ENCODE data around the gene TIGD1.
A peak's percentile ranks its signal among the peaks of the same experiment; 100 is the strongest.

Gene TIGD1

DNA sequence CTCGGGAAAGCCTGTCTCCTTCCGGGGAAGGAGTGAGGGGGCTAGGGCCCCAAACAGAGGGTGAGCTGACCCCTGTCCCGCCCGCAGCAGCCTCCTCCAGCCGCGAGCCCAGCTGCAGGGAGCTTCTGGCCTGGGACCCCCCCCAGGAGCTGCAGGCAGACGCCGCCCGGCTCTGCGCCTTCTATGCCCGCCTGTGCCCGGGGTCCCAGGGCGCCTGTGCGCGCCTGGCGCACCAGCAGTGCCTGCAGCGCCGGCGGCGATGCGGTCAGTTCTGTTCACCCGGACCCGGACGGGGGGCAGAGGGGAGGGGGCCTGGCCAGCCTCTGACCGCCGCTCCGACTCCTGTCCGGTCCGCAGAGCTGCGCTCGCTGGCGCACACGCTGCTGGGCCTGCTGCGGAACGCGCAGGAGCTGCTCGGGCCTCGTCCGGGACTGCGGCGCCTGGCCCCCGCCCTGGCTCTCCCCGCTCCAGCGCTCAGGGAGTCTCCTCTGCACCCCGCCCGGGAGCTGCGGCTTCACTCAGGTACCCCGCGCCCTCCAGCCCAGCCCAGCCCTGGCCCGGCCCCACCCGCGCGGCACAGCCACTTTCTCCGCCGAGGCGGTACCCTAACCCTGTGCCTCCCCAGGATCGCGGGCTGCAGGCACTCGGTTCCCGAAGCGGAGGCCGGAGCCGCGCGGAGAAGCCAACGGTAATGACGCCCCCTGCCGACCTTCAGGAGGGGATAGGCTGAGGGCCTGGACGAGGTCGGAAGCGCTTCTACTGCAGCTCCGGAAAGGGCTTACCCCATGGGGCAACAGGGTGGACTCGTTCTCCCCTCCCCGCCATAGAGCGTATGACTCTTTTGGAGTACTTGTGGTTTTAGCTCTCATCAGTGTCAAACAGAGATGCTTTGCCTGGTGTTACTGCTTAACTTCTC, 26.4 kb downstream of the TIGD1 start:
- peak; percentile 91 for DNase-seq (ENCODE audit: low spot score)

DNA sequence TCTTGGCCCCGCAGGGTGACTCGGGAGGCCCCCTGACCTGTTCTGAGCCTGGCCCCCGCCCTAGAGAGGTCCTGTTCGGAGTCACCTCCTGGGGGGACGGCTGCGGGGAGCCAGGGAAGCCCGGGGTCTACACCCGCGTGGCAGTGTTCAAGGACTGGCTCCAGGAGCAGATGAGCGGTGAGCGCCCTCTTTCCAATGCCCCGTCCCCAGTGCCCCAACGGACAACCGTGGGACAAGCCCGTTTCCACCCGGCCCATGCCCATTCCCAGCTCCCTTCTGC, 27.0 kb downstream of the TIGD1 start:
- DNase-seq (ENCODE audit: low spot score), result no peak

DNA sequence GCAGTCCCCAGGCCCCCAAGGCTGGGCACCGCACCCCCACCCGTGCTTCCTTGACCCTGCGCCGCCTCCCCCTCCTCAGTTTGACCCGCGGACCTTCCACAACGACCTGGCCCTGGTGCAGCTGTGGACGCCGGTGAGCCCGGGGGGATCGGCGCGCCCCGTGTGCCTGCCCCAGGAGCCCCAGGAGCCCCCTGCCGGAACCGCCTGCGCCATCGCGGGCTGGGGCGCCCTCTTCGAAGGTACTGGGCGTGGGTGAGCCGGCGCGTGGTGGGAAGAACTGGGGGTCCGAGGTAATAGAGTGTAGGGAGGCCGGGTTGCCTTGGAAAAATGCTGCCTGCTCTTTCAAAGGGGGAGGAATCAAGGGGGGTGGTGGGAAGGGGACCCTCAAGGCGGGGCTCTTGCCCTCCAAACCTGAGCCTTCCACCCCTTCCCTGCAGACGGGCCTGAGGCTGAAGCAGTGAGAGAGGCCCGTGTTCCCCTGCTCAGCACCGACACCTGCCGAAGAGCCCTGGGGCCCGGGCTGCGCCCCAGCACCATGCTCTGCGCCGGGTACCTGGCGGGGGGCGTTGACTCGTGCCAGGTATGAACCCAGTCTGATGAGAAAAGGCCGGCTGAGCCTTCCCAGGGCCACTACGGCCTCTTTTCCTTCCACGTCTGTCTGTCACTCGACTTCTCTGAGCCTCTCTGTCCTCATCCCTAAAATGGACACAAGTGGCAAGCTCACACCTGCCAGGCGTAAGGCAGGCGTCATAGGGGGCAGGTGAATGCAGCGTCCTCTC, 27.5 kb downstream of the TIGD1 start:
- DNase-seq (ENCODE audit: low spot score), result no peak

DNA sequence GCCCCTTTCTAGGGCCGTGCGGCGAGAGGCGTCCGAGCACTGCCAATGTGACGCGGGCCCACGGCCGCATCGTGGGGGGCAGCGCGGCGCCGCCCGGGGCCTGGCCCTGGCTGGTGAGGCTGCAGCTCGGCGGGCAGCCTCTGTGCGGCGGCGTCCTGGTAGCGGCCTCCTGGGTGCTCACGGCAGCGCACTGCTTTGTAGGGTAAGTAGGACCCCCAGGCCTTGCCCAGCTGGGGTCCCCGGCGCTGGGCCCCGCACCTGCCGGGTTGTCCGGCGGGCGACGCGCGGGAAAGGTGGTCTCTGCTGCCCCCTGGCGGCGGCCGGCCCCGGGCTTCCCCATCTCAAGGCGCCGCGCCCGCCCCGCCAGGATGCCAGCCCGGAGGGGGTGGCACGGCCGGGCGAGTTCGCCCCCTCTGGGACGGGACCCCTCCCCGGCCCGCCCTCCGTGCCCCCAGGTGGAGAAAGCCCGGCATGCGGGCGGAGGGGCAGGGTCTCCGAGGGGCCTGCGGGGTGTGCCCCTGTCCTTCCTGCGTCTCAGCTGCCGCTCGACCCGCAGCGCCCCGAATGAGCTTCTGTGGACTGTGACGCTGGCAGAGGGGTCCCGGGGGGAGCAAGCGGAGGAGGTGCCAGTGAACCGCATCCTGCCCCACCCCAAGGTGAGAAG, 28.3 kb downstream of the TIGD1 start:
- DNase-seq (ENCODE audit: low spot score), result peak; percentile 85

DNA sequence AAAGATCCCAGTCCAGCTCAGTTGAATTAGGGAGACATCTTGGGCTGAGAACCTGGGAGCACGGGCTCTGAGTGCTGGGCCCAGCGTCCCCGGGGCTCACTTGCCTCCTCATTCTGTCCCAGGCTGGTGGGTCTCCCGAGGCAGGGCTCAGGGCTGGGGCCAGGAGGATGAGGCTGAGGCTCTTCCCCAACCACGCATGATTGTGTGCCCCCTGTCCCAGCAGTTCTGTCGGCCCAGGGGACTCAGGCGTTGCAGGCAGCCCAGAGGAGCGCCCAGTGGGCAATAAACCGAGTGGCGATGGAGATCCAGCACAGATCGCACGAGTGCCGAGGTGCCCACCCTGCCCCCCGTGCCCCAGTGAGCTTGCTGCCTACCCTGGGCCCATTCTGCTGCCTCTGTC, 29.3 kb downstream of the TIGD1 start:
- no peak for DNase-seq (ENCODE audit: low spot score)

DNA sequence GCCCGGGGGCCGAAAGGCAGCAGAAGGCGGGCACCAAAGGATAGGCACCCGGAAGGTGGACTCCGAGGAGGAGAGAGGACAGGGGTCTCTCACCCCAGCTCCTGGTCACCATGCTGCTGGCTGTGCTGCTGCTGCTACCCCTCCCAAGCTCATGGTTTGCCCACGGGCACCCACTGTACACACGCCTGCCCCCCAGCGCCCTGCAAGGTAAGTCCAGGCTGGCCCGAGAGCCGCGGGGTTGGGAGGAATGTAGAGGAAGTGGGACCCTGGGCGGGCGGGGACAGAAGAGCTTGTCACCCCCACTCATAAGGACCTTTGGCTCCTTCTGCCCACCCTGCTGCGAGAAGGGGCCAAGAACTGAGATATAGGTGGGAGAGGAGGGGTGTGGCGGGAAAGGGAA, 29.9 kb downstream of the TIGD1 start:
- no peak for DNase-seq (ENCODE audit: low spot score)

DNA sequence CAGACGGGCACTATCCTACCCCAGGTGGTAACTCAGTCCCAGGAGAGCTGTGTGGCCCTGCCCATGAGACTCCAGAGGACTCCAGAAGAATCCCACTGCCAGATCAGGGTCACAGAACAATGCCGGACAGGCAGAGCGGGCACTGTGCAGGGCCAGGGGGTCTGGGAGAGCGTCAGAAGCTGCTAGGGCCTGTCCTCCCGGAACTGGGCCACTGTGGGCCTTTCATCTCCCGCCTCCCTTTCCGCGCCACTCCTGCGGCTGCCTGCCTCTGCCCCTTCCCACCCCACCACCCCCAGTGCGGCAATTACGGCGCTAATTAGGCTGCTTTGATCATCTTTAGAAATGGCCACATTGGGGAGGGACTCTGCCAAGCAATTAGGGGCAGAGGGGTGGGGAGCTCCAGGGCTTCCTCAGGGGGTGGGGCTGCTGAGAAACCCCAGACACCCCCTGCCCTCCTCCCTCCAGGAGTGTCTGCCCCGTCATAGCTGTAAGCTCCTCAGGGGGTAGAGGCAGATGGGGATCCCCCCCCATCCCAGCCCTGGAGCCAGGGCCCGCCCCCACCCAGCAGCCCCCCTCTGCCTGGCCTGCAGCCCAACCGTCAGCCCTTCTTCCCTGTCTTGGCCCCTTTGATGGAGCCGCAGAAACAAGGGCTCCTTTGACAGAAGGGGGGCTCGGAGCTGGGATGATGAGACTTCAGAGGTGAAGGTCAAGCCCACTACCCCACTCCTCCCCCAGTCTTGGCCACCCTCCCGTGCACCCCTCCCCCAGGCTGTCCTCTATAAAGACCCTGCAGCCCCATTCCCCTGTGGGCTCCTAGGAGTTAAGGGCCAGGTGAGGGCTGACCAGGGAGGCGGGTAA, 30.5 kb downstream of the TIGD1 start, which contains the start of gene PRSS56:
PRSS56 (plus strand) TSS at position 808 of the 858 bp plus-strand sequence. CDS start 211 bp downstream, outside the sequence.
- no peak for DNase-seq (ENCODE audit: low spot score)

DNA sequence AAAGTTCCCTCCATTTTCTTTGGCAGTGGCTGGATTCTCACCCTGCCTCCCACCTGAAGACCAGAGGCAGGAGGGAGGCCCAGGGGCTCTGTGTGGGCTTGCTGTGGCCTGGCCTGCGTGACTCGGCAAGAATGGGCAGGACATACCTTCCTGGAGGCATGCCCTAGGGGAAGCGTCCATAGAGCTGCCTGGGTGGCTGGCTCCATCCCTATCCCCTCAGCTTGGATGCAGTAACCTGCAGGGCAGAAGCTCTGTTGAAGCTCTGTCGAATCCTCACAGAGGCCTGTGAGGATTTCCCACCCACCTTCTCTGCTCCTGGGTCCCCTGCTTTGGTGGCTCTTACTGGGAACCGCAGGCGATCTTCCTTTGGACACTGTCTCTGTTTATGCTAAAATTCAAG, 31.5 kb downstream of the TIGD1 start:
- no peak for DNase-seq (ENCODE audit: low spot score)

DNA sequence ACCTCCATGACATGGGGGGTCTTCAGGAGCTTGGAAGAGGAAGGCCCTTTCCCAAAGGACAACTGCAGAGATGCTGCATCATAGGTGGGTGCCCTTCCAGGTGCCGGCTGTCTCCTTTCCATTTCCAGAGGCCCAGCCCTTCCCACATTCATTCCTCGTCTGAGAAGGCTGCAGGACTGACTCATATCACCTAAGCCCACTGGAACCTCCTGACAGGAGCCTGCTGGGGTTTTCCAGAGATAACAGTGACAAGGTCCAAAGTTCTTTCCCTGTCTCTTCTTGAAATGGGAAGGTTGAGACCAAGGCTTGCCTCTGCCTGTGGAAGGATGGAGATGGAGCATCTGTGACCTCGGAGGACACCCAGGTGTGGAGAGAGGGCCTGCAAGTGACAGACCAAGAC, 33.8 kb downstream of the TIGD1 start:
- no peak for DNase-seq (ENCODE audit: low spot score)

DNA sequence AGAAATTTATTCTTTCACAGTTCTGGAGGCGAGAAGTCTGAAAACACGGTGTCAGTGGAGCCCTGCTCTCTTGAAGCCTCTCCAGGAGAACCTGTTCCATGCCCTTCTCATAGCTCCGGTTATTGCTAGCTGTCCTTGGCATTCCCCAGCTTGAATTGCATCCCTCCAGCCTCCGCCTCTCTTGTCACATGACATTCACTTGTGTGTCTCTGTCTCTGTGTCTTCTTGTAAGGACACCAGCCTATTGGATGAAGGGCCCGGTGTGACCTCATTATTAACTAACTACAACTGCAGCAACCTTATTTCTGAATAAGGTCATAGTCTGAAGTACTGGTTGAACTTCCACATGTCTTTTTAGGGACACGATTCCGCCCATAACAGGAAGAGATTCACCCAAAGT, 34.7 kb downstream of the TIGD1 start:
- DNase-seq (ENCODE audit: low spot score), result no peak

DNA sequence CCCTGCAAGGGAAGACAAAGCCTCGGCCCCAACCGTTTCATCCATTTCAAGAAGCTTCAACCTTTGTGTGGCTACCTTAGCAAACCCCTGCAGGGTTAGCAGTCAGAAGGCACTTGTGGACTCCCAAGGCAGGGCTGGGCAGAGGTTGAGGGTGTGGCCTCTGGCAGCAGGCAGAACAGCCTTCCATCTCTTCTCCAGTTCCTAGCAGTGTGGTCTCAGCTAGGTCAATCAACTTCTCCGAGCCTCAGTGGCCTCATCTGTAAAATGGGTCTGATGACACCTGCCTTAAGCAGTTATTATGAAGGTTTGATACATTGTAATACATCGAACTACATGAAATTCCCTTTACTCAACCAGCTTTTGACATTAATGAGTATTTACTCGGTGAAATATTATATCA, 37.0 kb downstream of the TIGD1 start:
- DNase-seq (ENCODE audit: low spot score), result no peak

DNA sequence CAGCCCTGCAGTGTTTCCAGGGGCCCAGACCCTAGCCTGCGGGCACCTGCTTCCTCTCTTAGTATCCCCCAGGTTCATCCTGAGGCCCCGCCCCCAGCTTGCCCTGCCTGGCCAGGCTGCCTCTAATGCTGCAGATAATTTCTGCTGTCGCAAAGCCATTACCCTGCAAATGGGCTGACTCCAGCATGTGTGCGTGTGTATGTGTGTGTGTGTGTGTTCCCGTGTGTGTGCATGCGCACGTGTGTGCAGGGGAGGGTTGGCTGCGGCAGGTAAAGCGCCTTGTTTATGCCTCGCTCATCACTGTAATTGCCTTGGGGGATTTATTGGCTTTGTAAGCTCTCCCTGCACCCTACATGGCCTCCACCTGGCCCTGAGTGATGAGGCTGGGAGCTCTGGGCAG, 37.8 kb downstream of the TIGD1 start:
- no peak for DNase-seq (ENCODE audit: low spot score)

DNA sequence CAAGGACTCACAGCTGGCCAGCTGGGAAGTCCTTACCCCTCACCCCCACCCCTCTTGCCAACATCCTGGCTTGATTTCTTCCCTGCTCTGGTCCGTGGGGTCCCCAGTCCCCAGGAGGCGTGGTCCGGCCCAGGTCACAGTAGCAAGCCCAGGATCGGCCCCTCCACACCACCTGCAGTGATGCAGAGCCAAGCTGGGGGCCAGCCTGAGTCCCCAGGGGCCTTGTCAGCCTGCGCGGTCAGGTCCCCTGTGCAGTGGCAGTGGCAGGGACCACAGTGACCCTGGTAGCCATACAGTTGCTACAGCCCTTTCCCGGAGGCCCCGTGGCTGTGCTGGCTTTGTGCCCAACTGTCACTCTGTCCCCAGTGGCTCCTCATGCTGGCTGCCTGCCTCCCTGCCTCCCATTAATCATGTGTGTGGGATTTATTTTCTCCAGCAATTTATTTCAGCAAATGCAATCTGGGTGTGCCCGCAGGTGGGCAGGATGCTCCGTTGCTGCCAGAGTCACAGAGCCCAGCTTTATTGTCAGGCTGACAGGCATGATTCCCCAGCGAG, 38.9 kb downstream of the TIGD1 start:
- DNase-seq (ENCODE audit: low spot score), result no peak

DNA sequence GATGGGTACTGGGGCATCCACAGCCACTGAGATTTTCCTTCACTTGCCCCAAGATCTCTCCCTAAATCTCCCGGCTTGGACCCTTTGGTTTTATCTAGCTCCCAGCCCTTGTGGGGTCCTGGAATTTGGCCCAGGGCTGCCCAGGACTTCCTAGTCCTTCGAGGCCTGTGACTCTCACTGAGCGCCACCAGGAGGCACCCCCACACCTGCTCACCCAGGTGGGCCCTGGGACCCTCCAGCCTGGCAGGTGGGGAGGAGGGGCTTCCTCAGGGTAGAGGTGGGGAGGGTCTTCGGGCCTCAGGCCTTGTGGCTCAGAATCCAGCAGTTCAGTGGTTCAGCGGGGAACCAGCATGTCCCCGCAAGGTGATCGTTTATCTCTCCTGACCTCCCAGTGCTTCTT, 42.1 kb downstream of the TIGD1 start:
- DNase-seq (ENCODE audit: low spot score), result no peak

DNA sequence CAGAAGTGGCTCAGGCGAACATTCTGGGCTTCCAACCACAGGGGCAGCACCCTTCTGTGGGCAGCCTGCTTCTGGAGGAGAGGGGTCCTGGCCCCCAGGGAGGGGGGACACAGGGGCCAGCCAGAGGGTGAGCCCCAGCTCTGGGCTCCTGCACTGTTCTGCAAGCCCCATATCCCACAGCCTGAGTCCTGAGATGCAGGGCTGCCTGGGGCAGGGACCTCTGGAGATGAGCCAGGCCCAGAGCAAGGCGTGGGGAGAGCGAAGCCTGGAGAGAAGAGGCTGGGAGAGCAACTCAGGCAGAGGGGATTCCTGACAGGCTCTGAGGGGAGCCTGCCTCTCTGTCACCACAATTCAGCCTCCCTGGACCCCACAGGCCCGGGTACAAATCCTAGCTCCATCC, 43.6 kb downstream of the TIGD1 start:
- DNase-seq (ENCODE audit: low spot score), result no peak

DNA sequence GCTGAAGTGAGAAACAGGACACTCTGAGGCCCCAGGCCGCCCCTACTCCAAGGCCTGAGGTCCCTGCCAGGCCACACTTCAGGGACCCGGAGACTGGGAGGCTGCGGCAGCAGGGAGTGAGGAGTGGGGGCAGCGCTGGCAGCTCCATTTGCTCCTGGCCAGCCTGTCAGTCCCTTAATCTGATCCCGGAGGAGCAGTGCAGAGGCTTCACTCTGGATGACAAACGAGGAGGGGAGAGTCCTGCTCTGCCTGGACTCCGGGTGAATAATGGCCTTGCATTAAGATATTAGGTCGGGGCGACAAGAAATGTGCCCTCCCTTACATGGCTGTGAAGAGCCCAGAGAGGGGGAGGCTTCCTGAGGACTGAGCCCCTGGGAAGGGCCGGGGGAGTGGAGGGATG, 44.5 kb downstream of the TIGD1 start:
- no peak for DNase-seq (ENCODE audit: low spot score)

DNA sequence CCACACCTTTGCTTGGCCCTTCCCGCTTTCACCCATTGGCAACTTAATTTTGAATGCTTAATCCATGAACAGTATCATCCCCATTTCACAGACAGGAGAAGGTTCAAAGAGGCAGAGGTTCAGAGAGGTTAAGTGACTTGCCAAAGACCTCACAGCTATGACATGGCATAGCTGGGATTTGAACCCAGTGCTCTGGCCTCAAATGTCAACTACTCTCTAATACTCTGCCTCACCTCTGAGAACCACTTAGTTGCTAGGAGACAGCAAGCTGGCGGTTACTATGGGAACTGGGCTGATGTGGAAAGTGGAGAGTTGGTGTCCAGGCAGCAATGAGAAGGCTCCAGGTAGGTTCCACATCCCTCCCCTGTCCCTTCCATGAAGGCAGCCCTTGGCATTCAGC, 45.9 kb downstream of the TIGD1 start:
- DNase-seq (ENCODE audit: low spot score), result no peak

DNA sequence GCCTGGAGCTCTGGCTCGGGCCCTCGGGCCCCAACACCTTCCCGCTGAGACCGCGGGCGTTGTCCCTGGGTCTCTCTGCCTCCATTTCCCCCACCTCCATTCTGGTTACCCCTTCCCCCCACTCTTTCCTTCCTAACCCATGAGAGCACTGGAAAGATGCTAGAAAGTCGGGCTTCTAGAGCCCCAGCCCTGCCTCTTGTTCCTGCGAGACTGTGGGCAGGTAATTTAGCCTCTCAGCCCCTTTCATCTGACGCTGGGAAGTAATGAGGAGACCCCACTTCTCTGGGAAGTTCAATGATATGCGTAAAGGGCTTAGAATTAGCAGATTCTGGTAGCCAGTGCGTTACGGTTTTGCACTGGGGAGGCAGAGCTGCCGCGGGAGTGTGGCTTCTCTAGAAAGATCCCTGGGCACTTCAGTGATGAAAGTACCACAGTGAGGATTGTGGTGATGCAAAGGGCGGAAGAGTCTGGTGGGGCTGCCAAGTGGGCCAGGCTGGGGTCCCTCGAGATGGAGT, 46.5 kb downstream of the TIGD1 start:
- no peak for DNase-seq (ENCODE audit: low spot score)

DNA sequence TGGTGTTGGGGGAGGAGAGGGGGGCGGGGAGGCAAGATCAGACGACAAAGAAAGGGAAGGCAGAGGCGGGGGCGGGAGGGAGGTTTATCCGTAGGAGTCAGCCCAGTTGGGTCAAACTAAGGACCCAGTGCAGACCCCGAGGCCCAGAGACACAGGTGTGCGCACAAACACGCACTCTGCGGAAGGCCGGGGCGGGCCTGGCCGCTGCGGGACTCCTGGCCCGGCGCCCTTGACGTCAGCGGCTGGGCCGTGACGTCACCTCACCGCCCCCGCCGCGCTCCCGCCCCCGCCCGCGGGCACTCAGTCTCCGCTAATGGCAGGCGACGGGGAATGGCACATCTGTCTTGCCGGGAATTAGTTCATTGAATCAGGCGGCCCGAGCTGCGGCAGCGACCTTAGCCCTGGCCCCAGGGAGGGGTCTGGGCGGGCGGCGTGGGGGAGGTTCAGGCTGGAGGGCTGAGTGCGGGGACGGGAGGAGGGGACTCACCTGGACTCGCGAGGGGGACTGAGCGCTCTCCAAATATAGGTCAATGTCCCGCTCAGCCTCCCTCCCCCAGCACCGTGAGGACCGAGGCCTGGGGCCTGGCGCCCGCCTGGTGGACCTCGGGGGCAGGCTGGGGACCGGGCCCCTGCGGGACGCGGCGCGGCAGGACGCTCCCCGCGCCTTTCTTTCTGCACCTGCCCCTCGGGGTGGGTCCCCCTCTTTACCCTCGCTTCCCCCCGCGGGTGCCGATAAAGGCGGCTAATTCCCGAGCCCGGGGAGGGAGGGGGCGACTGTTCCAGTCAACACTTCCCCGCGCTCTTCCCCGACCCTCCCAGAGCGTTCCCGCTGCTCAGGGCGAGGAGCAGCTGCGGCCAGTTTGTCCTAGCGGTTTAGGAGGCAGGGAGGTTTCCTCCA, 47.2 kb downstream of the TIGD1 start:
- no peak for DNase-seq (ENCODE audit: low spot score)

DNA sequence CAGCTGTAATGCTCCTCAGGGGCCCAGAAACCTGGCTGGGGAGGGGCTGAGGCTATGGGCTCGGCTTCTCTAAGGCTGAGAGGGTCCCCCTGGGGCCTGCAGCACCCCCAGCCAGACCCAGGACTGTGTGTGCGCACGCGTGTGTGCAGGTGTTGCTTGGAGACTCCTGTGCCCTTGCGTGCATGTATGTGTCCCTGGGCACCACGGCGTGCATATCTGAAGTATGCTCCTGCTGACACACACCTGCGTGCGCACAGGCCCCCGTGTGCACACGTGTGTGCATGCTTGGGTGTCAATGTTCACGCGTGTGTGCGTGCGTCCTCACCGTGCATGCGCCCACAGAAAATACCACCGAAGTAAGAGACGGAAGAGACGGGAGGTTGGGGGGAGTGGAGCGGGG, 47.8 kb downstream of the TIGD1 start:
- DNase-seq (ENCODE audit: low spot score), result no peak
